Measurements from ENCODE around the gene PSRC1. TPM values are rescaled to one million over a fixed set of nuclear protein-coding genes. Genes with fewer than 3 reads are reported as not detected.

The PSRC1 gene
- total RNA-seq, 6 donors from 2014 or later, result 1.5 to 16.8 (median 4.9) TPM

DNA sequence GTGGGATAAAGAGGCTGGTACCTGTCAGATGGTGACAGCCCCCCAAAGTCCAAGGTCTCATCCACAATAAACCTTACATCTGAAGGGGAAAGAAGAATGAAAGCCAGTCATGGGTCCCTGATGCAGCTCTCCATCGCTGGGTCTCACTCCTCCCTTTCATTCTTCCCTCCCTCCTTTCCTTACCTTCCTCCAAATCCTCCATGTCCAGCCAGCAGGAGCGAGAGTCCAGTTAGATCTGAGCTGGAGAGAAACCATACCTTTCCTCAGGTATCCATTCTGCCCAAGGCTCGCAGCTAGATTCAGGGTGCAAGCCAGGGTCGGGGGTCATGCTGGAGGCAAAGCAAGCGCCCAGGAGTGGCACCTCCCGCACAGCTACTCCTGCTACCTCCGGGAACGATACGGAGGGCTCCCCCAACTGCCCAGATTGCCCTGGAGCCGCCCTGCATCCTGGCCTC lies 421 bp downstream of the PSRC1 start:
- Histone ChIP-seq H3K27me3 (no peaks in the 10 kb centered on the region), H3K36me3 (peaks cover 0 to 10% (median 0%) of the 10 kb centered on the region in 4 donors), H3K4me3 (peak overlapping the region; percentile 42 to 73 (median 64)), H3K9me3 (no peaks in the 10 kb centered on the region), H3K27ac (peak overlapping the region; percentile 81 to 93 (median 92)), H3K4me1 (peaks cover 15 to 24% (median 22%) of the 10 kb centered on the region in 4 donors)
- peak in 1 of 2 donors; percentile 25 for ATAC-seq (ENCODE audit: low FRiP score in 2 of 2)
- TF ChIP-seq POLR2A (IDR thresholded peaks at IDR 0.05), result no peak
- TF ChIP-seq POLR2AphosphoS5 (IDR thresholded peaks at IDR 0.05), result no peak
- TF ChIP-seq EP300 (IDR thresholded peaks at IDR 0.05), result no peak
- DNase-seq, result no peak
- 10 to 34% methylated on average over 5 to 10 of the region's 10 CpGs for WGBS, 2 donors

DNA sequence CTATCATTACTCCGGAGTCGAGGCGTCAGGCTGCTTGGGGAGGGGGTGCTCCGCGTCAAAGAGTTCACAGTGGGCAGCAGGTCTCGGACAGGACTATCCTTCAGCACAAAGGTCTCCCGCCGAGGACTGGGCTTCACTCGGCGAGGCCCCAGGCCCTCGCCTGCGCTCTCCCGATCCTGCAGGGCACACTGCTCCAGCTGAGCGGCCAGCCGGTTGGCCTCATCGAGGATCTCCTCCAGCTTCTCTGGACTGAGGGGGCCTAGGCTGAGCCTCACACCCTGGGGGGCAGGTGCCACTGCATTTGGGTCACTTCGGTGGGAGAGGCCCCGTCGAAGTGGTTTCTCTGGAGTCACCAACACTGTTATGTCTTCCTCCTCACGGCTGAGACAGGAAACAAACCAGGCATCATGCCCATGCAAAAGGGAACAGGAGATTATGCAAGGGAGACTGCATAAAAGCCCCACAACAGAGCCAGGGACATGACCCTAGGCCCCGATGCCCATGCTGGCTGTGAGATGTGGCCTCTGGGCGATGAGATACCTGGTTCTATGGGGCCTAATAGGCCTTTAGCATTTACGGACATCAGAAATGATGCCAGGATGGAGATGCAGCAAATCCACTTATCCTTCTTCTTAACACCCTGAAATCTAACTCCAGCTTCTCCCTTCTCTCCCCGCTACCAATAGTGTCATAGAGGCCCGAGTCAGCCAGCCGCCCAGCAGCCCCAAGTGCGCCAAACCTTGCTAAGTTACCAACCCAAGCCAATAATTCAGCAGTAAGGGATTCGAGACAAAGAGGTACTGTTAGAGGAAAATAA lies 1.1 kb downstream of the PSRC1 start:
- peak in 1 of 2 donors; percentile 46 for DNase-seq
- Histone ChIP-seq H3K36me3 (peaks cover 0 to 10% (median 0%) of the 10 kb centered on the region in 4 donors), H3K9me3 (no peaks in the 10 kb centered on the region), H3K27me3 (no peaks in the 10 kb centered on the region), H3K4me1 (peaks cover 18 to 31% (median 27%) of the 10 kb centered on the region in 4 donors), H3K4me3 (peak overlapping the region in 3 of 4 donors; percentile 61 to 73 (median 67)), H3K27ac (peak overlapping the region in 2 of 4 donors; percentile 92 to 93)
- 55 to 70% methylated on average over 25 to 28 of the region's 28 CpGs for WGBS, 2 donors
- TF ChIP-seq CTCF (IDR thresholded peaks at IDR 0.05) (no peak), POLR2A (IDR thresholded peaks at IDR 0.05) (peak in 1 of 4 donors; percentile 31)
- ATAC-seq (ENCODE audit: low FRiP score in 2 of 2), result peak in 1 of 2 donors; percentile 13

- Histone ChIP-seq H3K27ac (no peak overlapping the region), H3K9me3 (no peaks in the 10 kb centered on the region), H3K4me3 (no peak overlapping the region), H3K4me1 (peaks cover 18 to 38% (median 31%) of the 10 kb centered on the region in 4 donors), H3K27me3 (no peaks in the 10 kb centered on the region), H3K36me3 (peaks cover 0 to 10% (median 0%) of the 10 kb centered on the region in 4 donors)
- ATAC-seq (ENCODE audit: low FRiP score in 2 of 2) (no peak), DNase-seq (no peak)
- 92 to 95% methylated on average over 12 of the region's 12 CpGs for WGBS, 2 donors
- no peak for TF ChIP-seq CTCF (IDR thresholded peaks at IDR 0.05)
- no peak for TF ChIP-seq POLR2A (IDR thresholded peaks at IDR 0.05)
- no peak for TF ChIP-seq POLR2AphosphoS5 (IDR thresholded peaks at IDR 0.05)
- TF ChIP-seq EP300 (IDR thresholded peaks at IDR 0.05), result no peak
Observed at GRCh38 chr1:109280862-109281261, 2.1 kb downstream of the PSRC1 start.

GRCh38 chr1:109279615-109280278 lies 3.2 kb downstream of the PSRC1 start:
- no peak overlapping the region for H3K4me3 ChIP-seq
- peaks cover 0 to 10% (median 0%) of the 10 kb centered on the region in 4 donors for H3K36me3 ChIP-seq
- 89 to 98% methylated on average over 5 of the region's 5 CpGs for WGBS, 2 donors
- H3K4me1 ChIP-seq, result peaks cover 23 to 49% (median 38%) of the 10 kb centered on the region in 4 donors
- TF ChIP-seq POLR2AphosphoS5 (IDR thresholded peaks at IDR 0.05), result no peak
- TF ChIP-seq CTCF (IDR thresholded peaks at IDR 0.05), result no peak
- TF ChIP-seq POLR2A (IDR thresholded peaks at IDR 0.05), result no peak
- no peak for TF ChIP-seq EP300 (IDR thresholded peaks at IDR 0.05)
- DNase-seq, result no peak
- no peaks in the 10 kb centered on the region for H3K27me3 ChIP-seq
- H3K27ac ChIP-seq, result no peak overlapping the region
- no peak for ATAC-seq (ENCODE audit: low FRiP score in 2 of 2)
- H3K9me3 ChIP-seq, result no peaks in the 10 kb centered on the region
